Measurements from ENCODE around the gene ATXN7L1. TPM values are rescaled to one million over a fixed set of nuclear protein-coding genes. Genes with fewer than 3 reads are reported as not detected.

ATXN7L1 gene
- total RNA-seq, 3 donors from 2014 or later = 19.7 to 29.5 (median 26.0) TPM

- ATAC-seq (no peak), DNase-seq (no peak)
- H3K4me1 ChIP-seq (ENCODE audit: low read depth) = peaks cover 20% of the 10 kb centered on the region
- intact Hi-C loops (cut with DNase I, micrococcal nuclease) = loop anchor here in 1 of 2 donors (10.0 kb wide), 1 partner anchor 111 kb away; no protein-coding TSS in a partner anchor
- no peak overlapping the region for H3K4me3 ChIP-seq
- no peak for TF ChIP-seq CTCF (IDR thresholded peaks at IDR 0.05)
- H3K36me3 ChIP-seq (ENCODE audit: low read depth) = no peaks in the 10 kb centered on the region
- H3K9me3 ChIP-seq = no peaks in the 10 kb centered on the region
Measured at GRCh38 chr7:105875505-105875904, 894 bp downstream of the ATXN7L1 start.

GRCh38 chr7:105874055-105874454 lies 2.3 kb downstream of the ATXN7L1 start:
- TF ChIP-seq CTCF (IDR thresholded peaks at IDR 0.05) = no peak
- DNase-seq (no peak), ATAC-seq (no peak)
- no peaks in the 10 kb centered on the region for H3K9me3 ChIP-seq
- intact Hi-C loops (cut with DNase I, micrococcal nuclease) = loop anchor here in 1 of 2 donors (10.0 kb wide), 1 partner anchor 109 kb away; no protein-coding TSS in a partner anchor
- no peaks in the 10 kb centered on the region for H3K36me3 ChIP-seq (ENCODE audit: low read depth)
- peaks cover 20% of the 10 kb centered on the region for H3K4me1 ChIP-seq (ENCODE audit: low read depth)
- no peak overlapping the region for H3K4me3 ChIP-seq

GRCh38 chr7:105872491-105872890 lies 3.9 kb downstream of the ATXN7L1 start:
- Histone ChIP-seq H3K9me3 (no peaks in the 10 kb centered on the region), H3K36me3 (ENCODE audit: low read depth) (no peaks in the 10 kb centered on the region), H3K4me1 (ENCODE audit: low read depth) (peaks cover 9% of the 10 kb centered on the region), H3K4me3 (no peak overlapping the region)
- TF ChIP-seq CTCF (IDR thresholded peaks at IDR 0.05) = no peak
- no peak for DNase-seq
- ATAC-seq = no peak
- intact Hi-C loops (cut with DNase I, micrococcal nuclease) = loop anchor here in 1 of 2 donors (10.0 kb wide), 1 partner anchor 108 kb away; no protein-coding TSS in a partner anchor

GRCh38 chr7:105871142-105871541 lies 5.3 kb downstream of the ATXN7L1 start:
- DNase-seq = no peak
- ATAC-seq = no peak
- intact Hi-C loops (cut with DNase I, micrococcal nuclease) = loop anchor here in 1 of 2 donors (10.0 kb wide), 1 partner anchor 106 kb away; no protein-coding TSS in a partner anchor
- H3K9me3 ChIP-seq = no peaks in the 10 kb centered on the region
- no peaks in the 10 kb centered on the region for H3K36me3 ChIP-seq (ENCODE audit: low read depth)
- H3K4me3 ChIP-seq = no peak overlapping the region
- TF ChIP-seq CTCF (IDR thresholded peaks at IDR 0.05) = no peak
- H3K4me1 ChIP-seq (ENCODE audit: low read depth) = peaks cover 9% of the 10 kb centered on the region

- no peak for ATAC-seq
- TF ChIP-seq CTCF (IDR thresholded peaks at IDR 0.05) = no peak
- intact Hi-C loops (cut with DNase I, micrococcal nuclease) = no loop called here
- DNase-seq = no peak
- no peak overlapping the region for H3K4me3 ChIP-seq
- H3K4me1 ChIP-seq (ENCODE audit: low read depth) = no peaks in the 10 kb centered on the region
- H3K9me3 ChIP-seq = no peaks in the 10 kb centered on the region
- no peaks in the 10 kb centered on the region for H3K36me3 ChIP-seq (ENCODE audit: low read depth)
Measured at GRCh38 chr7:105866102-105866801, 10.1 kb downstream of the ATXN7L1 start.

All from mucosa of descending colon (tissue), 3 donors.